ENCODE data around the gene ILDR1.

The ILDR1 gene

DNA sequence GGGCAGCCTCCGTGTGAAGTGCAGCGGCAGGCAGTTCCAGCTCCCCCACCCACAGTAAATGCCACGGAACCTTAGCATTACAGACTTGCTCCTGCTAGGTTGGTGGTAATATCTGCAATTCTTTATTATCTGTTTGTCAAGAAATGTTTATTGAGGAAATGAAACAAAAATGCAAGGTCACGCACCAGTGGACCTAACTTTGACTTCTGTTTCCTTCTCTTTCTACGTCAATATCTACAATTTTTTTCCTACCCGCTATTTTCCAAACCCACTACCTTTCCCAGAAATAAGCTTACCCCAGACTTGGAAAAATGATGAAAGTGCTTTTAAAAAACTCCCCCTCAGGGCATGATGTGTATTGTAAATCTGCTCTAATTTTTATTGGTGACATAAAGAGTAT lies 18.9 kb downstream of the ILDR1 start:
- H3K9ac ChIP-seq (ENCODE audit: low read length), result peak overlapping the region; percentile 51; the same call in 1 of the 2 replicates
- no peaks in the 10 kb centered on the region for H3K9me2 ChIP-seq (replicated peaks; ENCODE audit: insufficient read depth, low read length)
- H3K27ac ChIP-seq (ENCODE audit: low read length), result peak overlapping the region; percentile 85
- H2AFZ ChIP-seq (ENCODE audit: low read length), result 0 out of 2 replicates have a peak overlapping the region, but pooled peaks have one; percentile 7
- no peaks in the 10 kb centered on the region for H4K20me1 ChIP-seq (ENCODE audit: insufficient read depth, low read length)
- no peak for TF ChIP-seq EZH2 (optimal IDR thresholded peaks at IDR 0.05; ENCODE audit: low read depth, low read length)
- no peak for TF ChIP-seq CTCF (IDR thresholded peaks at IDR 0.05; ENCODE audit: low read length)
- TF ChIP-seq EZH2phosphoT487 (IDR thresholded peaks at IDR 0.05; ENCODE audit: low read length), result no peak
- H3K4me1 ChIP-seq (ENCODE audit: low read length), result peaks cover 45% of the 10 kb centered on the region
- peak overlapping the region; percentile 85 for H3K4me2 ChIP-seq (ENCODE audit: low read depth, low read length)
- no peak for DNase-seq
- no peaks in the 10 kb centered on the region for H3K36me3 ChIP-seq (replicated peaks; ENCODE audit: insufficient read depth, low read length)
- no peaks in the 10 kb centered on the region for H3K79me2 ChIP-seq (ENCODE audit: low read length)
- H3K4me3 ChIP-seq (ENCODE audit: low read length), result peak overlapping the region; percentile 35
- H3K9me3 ChIP-seq (replicated peaks; ENCODE audit: insufficient read depth, low read length), result no peaks in the 10 kb centered on the region
- no peaks in the 10 kb centered on the region for H3K27me3 ChIP-seq (replicated peaks; ENCODE audit: insufficient read depth, low read length)
- peaks cover 21% of the 10 kb centered on the region for H3F3A ChIP-seq (ENCODE audit: insufficient read depth, low read length)

DNA sequence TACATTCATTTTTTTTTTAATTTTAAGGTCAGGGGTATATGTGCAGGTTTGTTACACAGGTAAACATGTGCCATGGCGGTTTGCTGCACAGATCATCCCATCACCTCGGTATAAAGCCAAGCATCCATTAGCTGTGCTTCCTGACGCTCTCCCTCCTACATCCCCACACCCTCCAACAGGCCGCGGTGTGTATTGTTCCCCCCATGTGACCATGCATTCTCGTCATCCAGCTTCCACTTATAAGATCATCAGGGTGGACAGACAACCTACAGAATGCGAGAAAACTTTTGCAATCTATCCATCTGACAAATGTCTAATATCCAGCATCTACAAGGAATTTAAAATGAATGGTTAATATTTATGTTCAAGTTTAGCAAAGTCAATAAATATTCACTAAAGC lies 19.4 kb downstream of the ILDR1 start:
- Histone ChIP-seq H4K20me1 (ENCODE audit: insufficient read depth, low read length) (no peaks in the 10 kb centered on the region), H3K27me3 (replicated peaks; ENCODE audit: insufficient read depth, low read length) (no peaks in the 10 kb centered on the region), H3K9ac (ENCODE audit: low read length) (peak overlapping the region; percentile 51; the same call in 1 of the 2 replicates), H3K79me2 (ENCODE audit: low read length) (no peaks in the 10 kb centered on the region), H3K4me2 (ENCODE audit: low read depth, low read length) (peak overlapping the region; percentile 85), H3K36me3 (replicated peaks; ENCODE audit: insufficient read depth, low read length) (no peaks in the 10 kb centered on the region), H3F3A (ENCODE audit: insufficient read depth, low read length) (peaks cover 21% of the 10 kb centered on the region), H3K9me2 (replicated peaks; ENCODE audit: insufficient read depth, low read length) (no peaks in the 10 kb centered on the region), H3K9me3 (replicated peaks; ENCODE audit: insufficient read depth, low read length) (no peaks in the 10 kb centered on the region), H3K4me1 (ENCODE audit: low read length) (peaks cover 45% of the 10 kb centered on the region), H3K27ac (ENCODE audit: low read length) (peak overlapping the region; percentile 85), H2AFZ (ENCODE audit: low read length) (no peak overlapping the region), H3K4me3 (ENCODE audit: low read length) (peak overlapping the region; percentile 35)
- no peak for TF ChIP-seq CTCF (IDR thresholded peaks at IDR 0.05; ENCODE audit: low read length)
- TF ChIP-seq EZH2phosphoT487 (IDR thresholded peaks at IDR 0.05; ENCODE audit: low read length), result no peak
- no peak for TF ChIP-seq EZH2 (optimal IDR thresholded peaks at IDR 0.05; ENCODE audit: low read depth, low read length)
- DNase-seq, result no peak

DNA sequence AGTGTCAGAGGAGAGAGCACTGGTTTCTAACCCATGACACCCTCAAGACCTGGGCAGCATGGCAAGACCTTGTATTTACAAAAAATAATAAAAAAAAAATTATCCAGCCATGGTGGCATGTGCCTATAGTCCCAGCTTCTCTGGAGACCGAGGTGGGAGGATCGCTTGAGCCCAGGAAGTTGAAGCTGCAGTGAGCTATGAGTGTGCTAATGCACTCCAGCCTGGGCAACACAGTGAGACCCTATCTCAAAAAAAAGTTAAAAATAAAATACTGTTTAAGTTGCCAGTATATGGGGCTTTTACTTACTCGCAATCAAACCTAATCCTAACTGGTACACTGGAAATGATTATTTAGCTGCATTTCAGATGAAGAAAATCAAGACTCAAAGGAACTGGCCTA lies 20.2 kb downstream of the ILDR1 start:
- Histone ChIP-seq H3K9me2 (replicated peaks; ENCODE audit: insufficient read depth, low read length) (no peaks in the 10 kb centered on the region), H2AFZ (ENCODE audit: low read length) (no peak overlapping the region), H3K27ac (ENCODE audit: low read length) (no peak overlapping the region), H3K4me3 (ENCODE audit: low read length) (no peak overlapping the region), H3K27me3 (replicated peaks; ENCODE audit: insufficient read depth, low read length) (no peaks in the 10 kb centered on the region), H3K4me2 (ENCODE audit: low read depth, low read length) (no peak overlapping the region), H3K9me3 (replicated peaks; ENCODE audit: insufficient read depth, low read length) (no peaks in the 10 kb centered on the region), H4K20me1 (ENCODE audit: insufficient read depth, low read length) (no peaks in the 10 kb centered on the region), H3K4me1 (ENCODE audit: low read length) (peaks cover 45% of the 10 kb centered on the region), H3F3A (ENCODE audit: insufficient read depth, low read length) (peaks cover 21% of the 10 kb centered on the region), H3K9ac (ENCODE audit: low read length) (no peak overlapping the region), H3K79me2 (ENCODE audit: low read length) (no peaks in the 10 kb centered on the region), H3K36me3 (replicated peaks; ENCODE audit: insufficient read depth, low read length) (no peaks in the 10 kb centered on the region)
- TF ChIP-seq EZH2 (optimal IDR thresholded peaks at IDR 0.05; ENCODE audit: low read depth, low read length), result no peak
- TF ChIP-seq EZH2phosphoT487 (IDR thresholded peaks at IDR 0.05; ENCODE audit: low read length), result no peak
- TF ChIP-seq CTCF (IDR thresholded peaks at IDR 0.05; ENCODE audit: low read length), result no peak
- no peak for DNase-seq

All from MM.1S (cell line).